ENCODE measurements around the gene MACROD2.

Gene MACROD2

DNA sequence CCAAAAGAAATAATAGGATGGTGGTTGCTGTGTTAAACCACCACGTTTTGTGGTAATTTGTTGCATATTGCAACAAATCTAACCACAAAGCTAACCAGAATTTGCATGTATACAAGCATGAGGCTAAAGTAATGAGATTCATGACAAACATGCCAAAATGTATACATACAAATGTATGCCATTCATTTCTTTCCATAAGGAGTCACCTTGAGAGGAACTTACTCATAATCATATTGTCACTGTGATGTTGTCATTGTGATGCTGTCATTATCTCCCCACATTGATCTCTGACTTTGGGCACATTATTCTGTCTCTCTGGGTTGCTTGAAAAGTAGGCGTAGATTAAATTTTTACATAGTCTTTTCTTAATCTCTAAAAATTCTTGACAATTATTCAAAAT, 1228.9 kb downstream of the MACROD2 start:
- no peak for DNase-seq (ENCODE audit: low read depth)

DNA sequence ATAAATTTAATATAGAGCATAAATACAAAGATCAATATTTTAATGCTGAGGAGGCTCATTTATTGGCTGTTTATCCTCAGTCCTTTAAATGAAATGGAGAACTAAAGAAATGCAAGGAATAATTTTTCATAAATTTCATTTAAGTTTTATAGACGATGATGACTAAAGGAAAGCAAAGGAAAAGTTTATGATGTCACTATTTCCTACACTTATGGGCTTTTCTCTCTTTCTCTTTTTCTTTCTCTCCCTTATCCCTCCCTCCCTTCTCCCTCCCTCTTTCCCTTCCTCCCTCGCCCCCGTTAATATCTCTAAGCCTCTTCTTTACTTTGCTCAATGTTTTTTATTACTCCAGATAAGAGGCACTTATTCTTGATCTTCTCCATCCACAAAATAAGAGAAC, 1231.8 kb downstream of the MACROD2 start:
- no peak for DNase-seq (ENCODE audit: low read depth)

GRCh38 chr20:15232243-15232642, 1236.9 kb downstream of the MACROD2 start:
- no peak for DNase-seq (ENCODE audit: low read depth)

GRCh38 chr20:15235471-15236198, 1240.3 kb downstream of the MACROD2 start:
- DNase-seq (ENCODE audit: low read depth) = no peak

DNA sequence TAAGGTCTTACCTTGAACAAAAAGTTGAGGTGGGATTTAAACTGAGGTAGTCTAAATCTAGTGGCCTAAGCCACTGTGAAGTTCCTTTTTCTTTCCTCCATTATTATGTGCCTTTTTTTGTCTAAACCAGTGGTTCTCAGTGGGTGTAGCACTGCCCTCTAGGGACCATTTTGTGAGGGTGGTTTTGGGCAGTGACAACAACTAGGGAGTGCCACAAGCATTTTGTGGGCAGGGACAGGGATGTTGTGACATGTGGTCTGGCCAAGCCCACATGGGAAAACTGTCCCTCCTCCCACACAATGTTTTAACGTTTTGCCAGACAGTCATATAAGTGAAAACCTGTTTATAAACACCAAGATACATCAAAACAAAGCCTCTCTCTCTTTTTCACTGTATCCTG, 1241.5 kb downstream of the MACROD2 start:
- DNase-seq (ENCODE audit: low read depth) = no peak

GRCh38 chr20:15239542-15240206, 1244.4 kb downstream of the MACROD2 start:
- DNase-seq (ENCODE audit: low read depth) = no peak

DNA sequence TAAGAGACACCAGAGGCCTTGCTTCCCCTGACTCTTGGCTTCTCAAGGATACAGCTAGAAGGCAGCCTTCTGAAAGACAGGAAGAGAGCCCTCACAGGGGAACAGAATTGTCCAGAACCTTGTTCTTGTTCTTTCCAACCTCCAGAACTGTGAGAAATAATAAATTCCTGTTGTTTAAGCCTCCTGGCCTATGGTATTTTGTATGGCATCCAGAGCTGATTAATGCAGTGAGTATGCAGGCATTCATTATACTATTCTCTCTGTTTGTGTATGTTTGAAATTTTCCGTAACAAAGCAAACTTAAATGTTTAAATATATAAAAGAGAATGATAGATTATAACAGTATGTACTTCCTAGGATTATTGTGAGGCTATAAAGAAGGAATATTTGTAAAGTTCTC, 1245.5 kb downstream of the MACROD2 start:
- no peak for DNase-seq (ENCODE audit: low read depth)

- no peak for DNase-seq (ENCODE audit: low read depth)
Measured at GRCh38 chr20:15241681-15242080, 1246.4 kb downstream of the MACROD2 start.

DNA sequence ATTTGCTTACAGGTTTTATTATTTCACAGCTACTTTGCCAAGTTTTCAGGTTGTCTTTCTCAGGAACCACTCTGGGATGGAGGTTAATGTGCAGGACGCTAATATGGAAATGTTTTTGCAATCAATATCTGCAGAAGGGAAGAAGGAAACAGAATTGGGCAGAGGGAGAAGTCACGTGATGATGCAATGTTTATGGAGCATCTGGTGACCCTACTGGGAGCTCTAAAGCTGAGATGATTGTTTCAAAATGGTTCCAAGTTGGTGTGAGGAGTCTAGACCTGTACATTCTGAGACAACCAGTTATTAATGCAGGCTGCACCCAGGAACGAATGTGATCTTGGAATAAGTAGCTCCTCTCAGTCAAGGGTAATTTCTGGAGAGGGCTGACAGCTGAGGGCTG, 1247.5 kb downstream of the MACROD2 start:
- no peak for DNase-seq (ENCODE audit: low read depth)

GRCh38 chr20:15245896-15246295, 1250.6 kb downstream of the MACROD2 start:
- no peak for DNase-seq (ENCODE audit: low read depth)

DNA sequence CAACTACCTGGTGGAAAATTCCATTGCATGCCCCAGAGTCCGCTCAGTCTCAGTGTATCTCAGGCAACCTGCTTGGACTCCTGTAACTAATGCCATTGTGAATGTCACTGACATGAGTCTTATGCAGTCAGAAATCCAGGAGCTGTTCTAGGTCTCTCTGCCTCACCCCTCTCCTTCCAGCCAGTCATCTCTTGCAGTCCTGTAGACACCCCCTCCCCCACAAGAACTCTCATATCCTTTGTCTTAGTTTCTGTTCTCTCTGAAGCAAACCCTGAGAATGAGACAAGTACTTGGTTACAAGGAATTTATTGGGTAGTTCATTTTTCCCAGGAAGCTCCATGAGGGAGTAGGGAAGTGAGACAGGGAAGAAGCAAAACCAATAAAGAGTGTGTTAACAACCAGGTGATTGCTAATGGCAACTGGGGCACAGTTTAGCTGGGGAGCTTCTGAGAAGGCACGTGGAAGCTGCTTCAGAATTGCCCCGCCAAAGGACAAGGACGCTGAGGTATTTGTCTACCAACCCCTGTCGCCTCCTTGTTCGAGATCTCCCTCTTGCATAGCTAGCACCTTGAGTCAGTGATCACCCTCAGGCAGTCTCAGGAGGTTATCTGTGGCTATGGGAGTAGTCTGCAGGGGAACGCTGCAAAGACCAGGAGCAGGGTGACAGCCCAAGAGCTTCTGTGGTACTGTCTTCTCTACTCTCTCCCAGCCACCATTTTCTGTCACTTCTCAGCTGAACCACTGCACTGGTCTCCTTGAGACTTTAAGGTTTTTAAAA, 1253.5 kb downstream of the MACROD2 start:
- DNase-seq (ENCODE audit: low read depth) = no peak

DNA sequence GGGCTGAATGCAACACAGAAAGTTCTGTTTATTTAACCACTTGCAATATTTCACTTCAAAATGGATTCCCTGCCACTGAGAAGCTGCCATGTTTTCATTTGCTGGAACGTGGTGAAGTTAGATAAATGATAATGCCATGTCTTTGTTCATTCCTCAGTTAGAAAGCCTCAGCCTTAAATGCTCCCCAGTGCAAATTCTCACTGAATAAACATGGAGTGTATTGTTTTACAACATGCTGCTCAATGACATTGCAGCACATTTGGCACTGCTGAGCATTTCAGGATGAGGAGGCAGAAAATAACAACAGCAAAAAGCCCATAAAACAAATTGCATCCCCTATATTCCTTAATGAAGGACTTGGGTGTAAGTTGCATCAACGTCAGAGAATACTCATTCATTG, 1255.9 kb downstream of the MACROD2 start:
- no peak for DNase-seq (ENCODE audit: low read depth)

- no peak for DNase-seq (ENCODE audit: low read depth)
Measured at GRCh38 chr20:15252304-15252703, 1257.0 kb downstream of the MACROD2 start.

- DNase-seq (ENCODE audit: low read depth) = no peak
Measured at GRCh38 chr20:15253431-15253830, 1258.1 kb downstream of the MACROD2 start.

DNA sequence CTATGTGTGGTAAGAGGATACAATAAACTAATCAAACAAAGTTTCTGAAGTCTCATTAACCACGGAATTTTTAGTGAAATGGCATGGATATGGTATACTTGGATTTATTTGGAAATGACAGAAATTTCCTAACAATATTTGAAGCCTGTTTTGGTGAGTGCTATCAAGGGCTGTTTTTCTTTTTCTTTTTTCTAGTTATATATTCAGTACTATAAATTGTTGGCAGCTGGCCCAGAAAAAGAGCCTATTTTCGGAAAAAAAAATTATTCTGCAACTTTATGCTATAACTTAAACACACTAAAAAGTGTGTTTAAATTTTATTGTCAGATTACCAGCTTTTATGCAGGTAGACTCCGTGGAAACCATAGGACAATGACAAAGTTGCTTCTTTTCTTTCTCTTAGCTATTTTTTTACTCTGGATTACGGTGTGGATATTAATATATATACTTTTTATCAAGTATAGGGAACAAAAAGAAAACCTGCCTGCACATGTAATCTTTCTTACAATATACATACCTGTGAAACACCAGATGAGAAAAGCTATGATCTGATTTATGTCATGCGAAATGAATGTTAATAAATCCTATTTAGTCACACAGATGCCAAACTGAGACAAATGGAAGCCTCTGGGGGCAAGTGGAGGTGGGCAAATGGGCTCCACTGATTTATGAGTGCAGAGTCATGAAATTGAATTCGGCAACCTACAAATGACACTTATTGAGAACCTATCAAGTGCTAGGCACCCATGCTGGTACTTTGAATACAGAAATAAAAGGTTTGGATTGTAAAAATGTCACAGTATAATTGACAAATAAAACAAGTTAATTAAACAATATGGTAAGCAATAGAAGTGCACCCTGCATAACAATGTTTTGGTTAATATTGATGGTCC, 1261.6 kb downstream of the MACROD2 start:
- no peak for DNase-seq (ENCODE audit: low read depth)

DNA sequence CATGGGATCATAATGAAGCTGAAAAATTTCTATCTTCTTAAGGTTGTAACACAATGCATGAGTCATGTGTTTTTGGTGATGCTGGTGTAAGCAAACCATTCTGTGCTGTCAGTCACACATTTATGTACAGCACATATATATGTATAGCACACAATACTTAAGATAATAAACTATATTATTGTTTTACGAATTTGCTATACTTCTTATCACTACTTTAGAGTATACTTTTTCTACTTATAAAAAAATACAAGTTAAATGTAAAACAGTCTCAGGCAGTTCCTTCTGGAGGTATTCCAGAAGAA, 1262.2 kb downstream of the MACROD2 start:
- DNase-seq (ENCODE audit: low read depth) = no peak

- DNase-seq (ENCODE audit: low read depth) = no peak
Measured at GRCh38 chr20:15265581-15266309, 1270.4 kb downstream of the MACROD2 start.

GRCh38 chr20:15267935-15268334, 1272.6 kb downstream of the MACROD2 start:
- no peak for DNase-seq (ENCODE audit: low read depth)

DNA sequence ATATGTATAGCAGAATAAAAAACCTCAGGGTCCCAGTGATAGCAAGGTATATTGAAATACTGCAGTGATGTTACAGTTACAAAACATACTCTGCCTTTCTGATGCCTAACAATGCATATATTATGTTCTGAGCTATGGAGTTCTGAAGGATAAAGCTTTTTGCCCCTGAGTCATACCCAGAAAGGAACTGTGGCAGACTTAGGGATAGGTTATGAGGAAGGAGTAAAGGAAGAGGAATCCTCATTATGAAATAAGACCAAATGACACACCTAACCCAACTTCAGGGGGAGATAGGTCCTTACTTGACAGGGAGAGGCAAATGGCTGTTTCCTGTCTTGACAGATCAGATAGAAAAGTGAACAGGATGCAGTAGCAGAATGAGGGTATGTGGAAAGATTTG, 1282.7 kb downstream of the MACROD2 start:
- DNase-seq (ENCODE audit: low read depth) = no peak

GRCh38 chr20:15287329-15287728, 1292.0 kb downstream of the MACROD2 start:
- no peak for DNase-seq (ENCODE audit: low read depth)

- no peak for DNase-seq (ENCODE audit: low read depth)
Measured at GRCh38 chr20:15288106-15288505, 1292.8 kb downstream of the MACROD2 start.

DNA sequence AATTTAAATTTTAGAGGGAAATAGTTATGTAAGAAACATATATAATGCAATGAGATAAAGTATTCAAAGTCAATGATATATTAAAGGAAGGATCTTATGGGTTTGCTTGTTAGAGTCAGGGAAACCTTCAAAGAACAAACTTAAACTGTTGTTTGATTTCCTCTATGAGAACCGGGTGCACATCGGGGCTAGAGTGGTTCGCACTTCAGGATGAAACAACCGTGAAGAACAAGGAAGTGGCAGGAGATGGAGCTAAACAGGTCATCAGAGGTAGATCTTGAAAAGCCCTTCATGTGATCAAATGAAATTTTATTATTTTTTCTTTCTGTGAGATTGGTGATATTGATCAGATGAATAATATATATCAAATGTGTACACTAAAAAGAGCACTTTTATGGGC, 1294.0 kb downstream of the MACROD2 start:
- no peak for DNase-seq (ENCODE audit: low read depth)

Data from stimulated activated CD8-positive, alpha-beta memory T cell treated with anti-CD3 and anti-CD28 coated beads, Interleukin-15, amount 100 ng/mL, for 24 hours (primary cell).